Measurements from ENCODE around the gene UBASH3A. TPM values are rescaled to one million over a fixed set of nuclear protein-coding genes. Genes with fewer than 3 reads are reported as not detected.

UBASH3A gene
- total RNA-seq, 1 donor from 2014 or later, result 1.5 TPM

- intact Hi-C loops (cut with DNase I), result no loop called here
- H3K4me3 ChIP-seq, result no peak overlapping the region
- no peaks in the 10 kb centered on the region for H3K9me3 ChIP-seq
- DNase-seq, result no peak
- no peak for ATAC-seq
- H3K4me1 ChIP-seq, result peaks cover 5% of the 10 kb centered on the region
- no peak overlapping the region for H3K27ac ChIP-seq
- no peaks in the 10 kb centered on the region for H3K36me3 ChIP-seq
- no peak for TF ChIP-seq CTCF (IDR thresholded peaks at IDR 0.05)
- no peaks in the 10 kb centered on the region for H3K27me3 ChIP-seq
Observed at GRCh38 chr21:42472521-42472920, 68.8 kb downstream of the UBASH3A start.

DNA sequence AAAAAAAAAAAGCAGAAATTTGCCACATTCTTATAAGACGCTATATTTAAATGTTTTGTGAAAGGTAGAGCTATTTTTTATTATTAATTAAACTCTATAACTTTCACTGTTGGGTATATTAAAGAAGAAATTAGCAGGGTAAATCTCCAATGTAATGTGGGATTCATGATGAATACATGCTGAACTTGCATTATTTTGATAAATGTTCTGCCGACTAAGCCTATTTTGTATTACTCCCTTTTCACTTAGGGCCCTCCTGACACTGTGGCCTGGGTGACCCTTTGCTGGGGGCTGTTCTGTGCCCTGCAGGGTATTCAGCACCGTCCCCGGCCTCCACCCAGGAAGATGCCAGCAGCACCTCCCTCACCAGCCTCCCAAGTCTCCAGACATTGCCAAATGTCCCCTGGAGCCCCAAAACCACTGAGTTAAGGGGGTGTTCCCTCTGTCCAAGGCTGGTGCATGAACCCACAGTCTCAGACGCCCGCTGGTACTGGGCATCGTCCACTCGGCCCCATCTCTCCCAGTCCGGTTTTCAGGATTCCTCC, 69.9 kb downstream of the UBASH3A start:
- peaks cover 5% of the 10 kb centered on the region for H3K4me1 ChIP-seq
- DNase-seq, result no peak
- no peak overlapping the region for H3K27ac ChIP-seq
- TF ChIP-seq CTCF (IDR thresholded peaks at IDR 0.05), result no peak
- H3K27me3 ChIP-seq, result no peaks in the 10 kb centered on the region
- H3K9me3 ChIP-seq, result no peaks in the 10 kb centered on the region
- no peak for ATAC-seq
- intact Hi-C loops (cut with DNase I), result no loop called here
- H3K4me3 ChIP-seq, result no peak overlapping the region
- no peaks in the 10 kb centered on the region for H3K36me3 ChIP-seq

- intact Hi-C loops (cut with DNase I), result no loop called here
- no peaks in the 10 kb centered on the region for H3K36me3 ChIP-seq
- H3K27ac ChIP-seq, result no peak overlapping the region
- peaks cover 5% of the 10 kb centered on the region for H3K4me1 ChIP-seq
- TF ChIP-seq CTCF (IDR thresholded peaks at IDR 0.05), result no peak
- no peaks in the 10 kb centered on the region for H3K9me3 ChIP-seq
- peak; percentile 79 for DNase-seq
- no peaks in the 10 kb centered on the region for H3K27me3 ChIP-seq
- peak; percentile 90 for ATAC-seq
- no peak overlapping the region for H3K4me3 ChIP-seq
Observed at GRCh38 chr21:42474043-42474831, 70.5 kb downstream of the UBASH3A start.

GRCh38 chr21:42475036-42475435, 71.3 kb downstream of the UBASH3A start:
- ATAC-seq (no peak), DNase-seq (no peak)
- H3K36me3 ChIP-seq, result no peaks in the 10 kb centered on the region
- no peak overlapping the region for H3K4me3 ChIP-seq
- no peaks in the 10 kb centered on the region for H3K9me3 ChIP-seq
- intact Hi-C loops (cut with DNase I), result no loop called here
- TF ChIP-seq CTCF (IDR thresholded peaks at IDR 0.05), result no peak
- peaks cover 5% of the 10 kb centered on the region for H3K4me1 ChIP-seq
- H3K27me3 ChIP-seq, result no peaks in the 10 kb centered on the region
- H3K27ac ChIP-seq, result no peak overlapping the region

DNA sequence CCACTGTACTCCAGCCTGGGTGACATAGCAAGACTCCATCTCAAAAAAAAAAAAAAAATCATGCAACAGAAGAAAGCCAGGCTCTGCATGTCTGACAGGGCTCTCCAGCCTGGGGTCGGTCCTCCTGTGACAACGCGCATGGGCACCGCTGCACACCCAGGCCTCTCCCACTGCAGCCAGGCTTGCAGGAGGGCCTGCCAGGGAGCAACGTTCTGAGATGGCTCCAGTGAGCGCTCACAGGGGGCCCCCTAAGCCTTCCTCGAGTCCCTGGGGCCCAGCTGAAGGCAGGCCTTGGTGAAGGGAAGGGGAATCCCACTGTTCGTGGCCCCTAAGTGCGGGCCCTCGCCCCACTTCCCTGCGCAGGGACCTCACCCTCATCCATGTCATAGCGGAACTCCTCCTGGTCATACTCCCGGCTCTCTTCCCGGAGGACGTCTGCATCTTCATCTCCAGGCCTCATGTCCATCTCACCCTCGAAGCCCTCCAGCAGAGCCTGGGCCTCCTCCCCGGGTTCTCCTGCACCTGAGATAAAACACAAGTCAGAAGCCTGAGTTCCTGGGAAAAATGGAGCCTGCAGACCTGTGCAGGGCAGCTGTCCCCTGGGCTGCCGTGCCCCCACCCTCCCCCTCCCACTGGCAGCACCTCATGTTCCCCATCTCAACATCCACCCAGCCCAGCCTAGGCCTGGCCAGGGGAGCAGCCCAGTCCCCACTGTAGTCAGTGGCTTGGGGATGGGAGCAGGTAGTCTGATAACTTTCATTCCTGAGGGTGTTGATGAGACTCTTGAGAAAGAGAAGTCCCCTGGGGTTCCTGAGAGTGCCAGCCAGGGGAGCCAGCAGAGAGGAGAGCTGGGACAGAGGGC, 72.1 kb downstream of the UBASH3A start:
- ATAC-seq, result no peak
- H3K27me3 ChIP-seq, result no peaks in the 10 kb centered on the region
- intact Hi-C loops (cut with DNase I), result no loop called here
- no peak for DNase-seq
- no peaks in the 10 kb centered on the region for H3K9me3 ChIP-seq
- H3K4me3 ChIP-seq, result no peak overlapping the region
- TF ChIP-seq CTCF (IDR thresholded peaks at IDR 0.05), result no peak
- no peak overlapping the region for H3K27ac ChIP-seq
- H3K4me1 ChIP-seq, result peaks cover 5% of the 10 kb centered on the region
- no peaks in the 10 kb centered on the region for H3K36me3 ChIP-seq

Data from upper lobe of right lung (tissue), 1 donor.